Measurements from ENCODE around the gene BTBD9.

BTBD9 gene

DNA sequence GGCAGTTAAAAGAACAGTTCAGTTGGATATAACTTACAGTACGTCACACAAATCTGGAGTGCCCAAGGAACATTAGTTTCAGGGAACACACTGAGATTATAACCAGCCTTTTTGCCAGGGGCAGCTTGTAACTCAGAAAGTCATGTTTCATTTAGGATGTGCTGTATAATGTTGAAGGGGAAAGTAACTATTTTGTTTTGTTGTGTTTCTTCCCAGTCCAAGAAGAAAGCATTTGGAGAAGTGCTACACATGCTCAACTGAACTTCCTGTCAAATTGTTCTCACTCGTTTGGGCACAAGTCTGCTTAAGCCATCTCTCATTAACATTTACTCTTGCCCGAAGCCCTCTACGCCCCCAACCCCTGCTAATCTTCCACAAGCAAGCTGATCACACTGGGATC is 157.9 kb downstream of the BTBD9 start:
- no peak for DNase-seq (ENCODE audit: low read depth, low spot score)

DNA sequence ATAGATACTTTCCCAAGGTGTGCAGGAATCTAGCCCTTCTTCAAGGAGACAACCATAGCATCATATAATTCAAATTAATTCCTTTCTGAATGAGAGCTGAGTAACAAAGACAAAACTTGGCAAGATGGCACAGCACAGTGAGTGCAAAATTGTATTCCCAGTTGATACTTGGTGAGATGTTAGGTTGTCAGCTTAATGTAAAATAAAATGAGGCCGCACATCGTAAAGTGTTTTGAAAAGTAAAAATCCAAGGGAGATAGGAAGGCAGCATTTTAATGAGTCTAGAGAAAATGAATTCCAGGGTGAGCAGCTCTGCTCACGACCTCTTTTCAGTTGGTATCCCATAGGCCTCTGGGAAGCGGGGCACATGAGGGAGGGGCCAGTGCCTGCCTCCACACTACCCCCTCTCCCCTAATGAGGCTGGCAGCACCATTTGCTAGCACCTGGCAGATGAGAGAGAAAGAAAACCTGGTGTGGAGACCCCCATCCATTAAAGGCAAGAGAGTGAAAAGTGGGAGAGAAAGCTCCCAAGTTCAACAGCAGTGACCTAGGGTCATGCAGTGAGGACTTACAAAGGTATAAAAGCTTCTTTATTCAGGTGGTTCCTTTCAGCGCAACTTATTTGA is 158.4 kb downstream of the BTBD9 start:
- DNase-seq (ENCODE audit: low read depth, low spot score): no peak

DNA sequence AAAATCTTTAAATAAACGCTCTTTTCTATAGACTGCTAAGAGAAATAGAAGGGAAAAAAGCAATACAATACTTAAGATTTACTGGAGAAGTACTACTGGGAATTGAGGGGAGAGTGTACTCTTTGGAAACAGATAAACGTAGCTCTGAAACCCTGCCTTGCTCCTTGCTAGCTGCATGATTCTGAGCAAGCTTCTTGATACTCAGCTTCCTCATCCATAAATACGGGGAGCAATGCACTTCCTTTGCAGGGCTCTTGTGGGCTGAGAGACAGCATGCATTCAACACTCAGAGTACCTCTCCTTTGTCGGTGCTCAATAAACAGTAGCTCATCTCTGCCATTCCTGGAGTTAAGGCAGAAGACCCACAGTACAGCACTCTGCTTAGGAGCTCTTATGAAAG is 159.7 kb downstream of the BTBD9 start:
- no peak for DNase-seq (ENCODE audit: low read depth, low spot score)

DNA sequence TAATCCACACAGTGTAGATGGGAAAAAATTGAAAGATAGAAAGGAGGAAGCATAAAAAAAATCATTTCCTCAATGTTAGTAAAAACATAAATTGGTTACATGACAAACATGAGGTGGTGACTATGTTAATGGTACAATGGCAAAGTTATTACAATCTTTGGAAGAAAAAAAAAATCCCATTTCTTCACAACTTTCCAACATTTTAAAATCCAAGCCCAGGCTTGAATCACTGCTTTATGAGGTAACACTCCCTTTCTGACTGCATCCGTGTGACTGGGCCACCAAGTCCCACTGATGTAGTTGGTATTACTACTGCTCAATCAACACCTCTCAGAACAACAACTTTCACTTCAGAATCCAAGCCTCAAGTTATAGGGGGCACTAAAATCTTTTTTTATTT is 160.4 kb downstream of the BTBD9 start:
- DNase-seq (ENCODE audit: low read depth, low spot score): no peak

DNA sequence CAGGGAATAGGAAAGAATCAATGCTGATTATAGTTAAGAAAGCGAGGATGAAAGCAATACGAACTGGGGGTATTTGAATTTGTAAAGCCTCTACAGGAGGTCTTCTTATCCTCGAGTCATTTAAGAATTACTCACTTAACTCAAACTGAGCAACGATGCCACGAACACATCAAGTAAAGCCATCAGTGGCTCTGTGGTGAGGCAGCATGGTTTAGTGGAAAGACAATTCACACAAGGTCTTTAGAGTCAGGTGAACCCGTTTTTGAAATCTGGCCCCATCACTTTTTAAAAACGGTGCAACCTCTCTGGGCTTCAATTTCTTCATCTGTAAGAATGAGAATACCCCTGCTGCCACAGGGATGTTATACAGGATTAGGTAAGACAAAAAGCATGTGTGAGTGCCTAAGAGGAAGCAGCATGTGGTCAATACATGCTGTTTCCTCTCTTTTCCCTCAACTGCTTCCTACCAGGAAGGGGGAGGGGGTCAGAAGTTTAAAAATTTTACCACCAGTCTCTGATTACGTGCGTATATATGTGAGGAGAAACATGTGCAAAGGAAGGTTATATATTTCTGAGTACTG is 162.0 kb downstream of the BTBD9 start:
- no peak for DNase-seq (ENCODE audit: low read depth, low spot score)

DNA sequence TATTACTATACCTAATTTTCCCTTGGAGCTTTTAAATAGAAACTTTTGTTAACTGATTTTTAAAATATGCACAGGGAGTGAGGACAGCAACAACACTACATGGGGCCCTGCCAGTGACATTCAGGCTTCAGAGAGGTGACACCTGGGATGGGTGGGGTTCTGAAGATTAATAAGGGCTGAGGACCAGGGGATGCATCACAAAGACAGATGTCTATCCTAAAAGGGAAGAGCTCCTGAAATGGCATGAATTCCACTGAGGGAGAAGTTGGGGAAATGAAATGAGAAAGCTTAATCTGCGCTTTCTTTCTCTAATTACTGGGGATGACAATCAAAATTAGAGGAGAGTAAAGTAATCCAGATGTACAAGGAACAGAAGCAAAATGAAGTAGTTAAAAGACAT is 162.8 kb downstream of the BTBD9 start:
- no peak for DNase-seq (ENCODE audit: low read depth, low spot score)

DNA sequence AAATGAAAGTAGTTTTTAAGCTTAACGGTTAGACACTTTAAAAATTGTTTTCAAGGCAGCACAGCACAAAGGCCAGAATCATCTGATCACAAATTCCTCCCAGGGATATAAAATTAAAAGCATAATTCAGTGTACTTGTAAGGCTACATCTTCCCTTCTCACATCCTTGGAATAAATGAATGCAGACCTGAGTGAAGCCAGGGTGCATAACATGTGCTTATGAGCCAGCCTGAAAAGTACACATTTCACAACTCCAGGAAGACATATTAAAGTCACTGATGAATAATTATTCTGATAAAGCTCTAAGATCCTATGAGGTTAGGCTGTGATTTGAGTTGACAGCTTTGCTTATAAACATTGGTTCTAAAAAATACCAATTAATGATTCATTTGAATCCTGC is 163.6 kb downstream of the BTBD9 start:
- DNase-seq (ENCODE audit: low read depth, low spot score): no peak

DNA sequence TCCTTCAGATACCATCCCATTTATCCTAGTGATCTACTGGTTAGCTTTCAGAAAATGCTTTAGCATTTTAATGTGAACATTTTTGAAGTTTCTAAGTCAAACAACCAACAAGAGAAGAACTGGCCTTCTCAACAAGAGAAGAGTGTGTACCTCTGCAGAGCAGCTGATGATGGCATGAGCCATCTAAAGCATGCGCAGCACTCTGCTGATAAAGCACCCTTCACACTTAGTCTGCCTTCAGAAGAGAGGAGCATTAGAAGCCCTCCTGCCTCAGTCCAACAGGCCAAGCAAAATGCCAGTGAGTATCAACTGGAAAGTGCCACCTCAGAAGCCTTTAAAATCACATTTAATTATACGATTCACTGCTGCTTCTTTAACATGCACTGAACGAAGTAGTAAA is 169.2 kb downstream of the BTBD9 start:
- DNase-seq (ENCODE audit: low read depth, low spot score): no peak

DNA sequence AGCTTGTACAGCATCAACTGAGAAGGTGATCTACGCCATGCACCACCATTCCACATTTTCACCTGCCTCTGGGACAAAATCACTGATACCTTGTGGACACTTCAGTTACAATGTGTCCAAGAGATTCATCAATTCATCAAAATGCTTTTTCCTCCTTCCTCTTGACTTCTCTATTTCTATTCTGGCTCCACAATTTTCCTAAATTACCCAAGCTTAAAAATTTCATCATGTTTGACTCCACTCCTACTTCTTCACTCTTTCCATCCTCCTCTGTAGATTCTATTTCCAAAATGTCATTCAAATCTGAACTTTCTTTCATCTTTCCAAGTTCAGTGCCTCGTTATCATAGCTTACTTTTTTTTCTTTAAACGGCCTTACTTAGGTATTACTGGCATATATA is 172.2 kb downstream of the BTBD9 start:
- DNase-seq (ENCODE audit: low read depth, low spot score): no peak

DNA sequence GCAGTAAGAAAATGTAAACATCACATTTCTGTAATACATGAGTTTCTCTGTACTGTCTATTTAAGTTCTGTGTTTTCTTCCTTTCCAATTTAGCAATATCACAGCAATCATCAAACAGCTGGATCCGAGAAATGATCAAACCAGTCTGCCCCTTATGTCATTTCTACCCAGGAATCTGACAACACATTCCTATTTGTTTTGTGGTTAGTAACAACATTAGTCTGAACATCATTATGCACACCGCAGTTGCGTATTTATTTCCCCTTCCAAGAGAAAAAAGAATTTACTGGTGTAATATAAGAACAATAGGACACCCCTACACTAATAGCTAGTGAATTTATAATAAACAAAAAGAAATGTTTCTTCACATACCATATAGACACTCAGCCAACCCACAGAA is 179.5 kb downstream of the BTBD9 start:
- no peak for DNase-seq (ENCODE audit: low read depth, low spot score)

DNA sequence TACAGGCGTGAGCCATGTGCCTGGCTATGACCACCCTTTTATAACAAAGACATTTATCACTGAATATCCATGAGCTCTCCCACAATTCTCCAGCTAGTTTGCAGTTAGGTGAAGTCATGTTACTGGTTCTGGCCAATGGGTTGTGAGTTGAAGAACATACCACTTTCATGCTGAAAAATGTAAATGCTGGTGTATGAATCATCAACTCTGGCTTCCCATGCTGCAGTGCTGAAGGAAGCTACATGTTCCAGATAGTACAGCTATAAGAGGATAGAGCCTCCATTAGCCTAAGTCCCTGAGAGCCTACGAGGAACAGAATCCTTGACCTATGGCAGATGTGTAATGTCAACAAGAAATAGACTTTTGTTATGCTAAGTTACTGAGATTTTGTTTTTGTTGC is 180.4 kb downstream of the BTBD9 start:
- no peak for DNase-seq (ENCODE audit: low read depth, low spot score)

DNA sequence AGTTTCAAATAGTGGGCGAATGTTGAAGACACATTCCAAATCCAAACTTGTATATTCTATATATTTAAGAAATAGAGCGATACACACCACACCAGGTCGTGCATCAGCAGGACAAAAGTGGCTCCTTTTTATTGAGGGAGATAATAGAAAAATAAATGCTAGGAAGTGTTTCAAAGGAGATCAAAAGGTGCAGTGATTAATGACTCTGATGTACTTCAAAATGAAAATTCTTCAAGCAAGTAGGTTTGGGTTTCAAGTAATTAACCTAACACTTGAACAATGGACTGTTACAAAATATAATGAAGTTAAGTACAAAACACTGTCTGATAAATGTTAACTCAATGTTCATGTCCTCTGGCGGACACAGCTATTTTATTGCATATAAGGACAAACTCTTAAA is 185.9 kb downstream of the BTBD9 start:
- no peak for DNase-seq (ENCODE audit: low read depth, low spot score)

DNA sequence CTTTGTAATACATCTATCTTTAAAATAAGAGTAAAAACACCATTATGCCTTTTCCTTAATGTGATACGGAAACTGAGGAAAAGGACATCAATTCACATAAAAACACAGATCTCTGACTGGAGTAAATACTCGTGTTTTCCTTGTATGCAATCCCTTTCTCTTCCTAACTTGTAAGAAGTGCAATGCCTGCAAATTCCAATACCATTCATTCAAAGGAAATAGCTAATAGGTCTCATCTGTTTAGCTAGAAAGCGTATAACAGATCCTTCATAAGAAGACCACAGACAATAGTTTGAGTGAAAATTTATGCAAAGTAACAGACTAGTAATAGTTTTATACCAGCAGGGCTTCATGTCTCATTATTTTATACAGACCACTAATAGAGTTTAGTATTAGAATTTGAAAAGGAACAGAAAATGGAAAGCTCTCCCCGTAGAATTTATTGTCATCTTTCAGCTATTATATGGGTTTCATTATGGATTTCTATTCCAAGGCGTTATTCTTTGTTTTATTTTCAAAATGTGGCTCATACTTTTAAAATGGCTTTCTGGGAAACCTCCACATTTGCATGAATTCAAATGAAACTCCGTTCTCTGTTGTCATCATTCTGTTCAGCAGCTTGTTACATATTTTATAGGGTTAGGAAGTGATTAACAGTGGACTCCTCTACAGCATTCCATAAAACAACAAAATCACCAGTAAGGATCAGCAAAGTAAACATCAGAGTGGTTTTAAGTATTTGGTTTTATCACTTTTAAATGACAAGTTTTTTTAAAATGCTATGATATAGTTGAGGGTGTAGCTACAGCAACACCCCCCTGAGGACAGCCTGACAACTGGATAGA is 186.7 kb downstream of the BTBD9 start:
- DNase-seq (ENCODE audit: low read depth, low spot score): no peak

DNA sequence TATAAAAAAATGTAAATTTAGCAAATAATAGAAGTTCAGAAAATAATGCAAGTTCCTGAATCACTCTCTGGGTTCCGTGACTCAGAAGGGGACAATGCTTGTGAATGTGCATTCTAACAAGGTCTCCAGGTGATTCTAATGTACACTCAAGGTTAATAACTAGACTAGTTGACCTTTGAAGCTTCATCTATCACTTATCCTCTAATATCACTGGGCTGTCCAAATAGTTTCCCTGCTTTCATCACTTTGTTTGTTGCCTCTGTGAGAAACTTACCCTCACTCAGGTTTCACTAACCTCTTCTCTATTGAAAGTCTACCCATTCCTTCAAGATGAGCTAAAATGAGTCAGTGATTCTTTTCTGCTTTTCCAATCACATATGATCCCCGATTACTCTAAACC is 189.0 kb downstream of the BTBD9 start:
- no peak for DNase-seq (ENCODE audit: low read depth, low spot score)

DNA sequence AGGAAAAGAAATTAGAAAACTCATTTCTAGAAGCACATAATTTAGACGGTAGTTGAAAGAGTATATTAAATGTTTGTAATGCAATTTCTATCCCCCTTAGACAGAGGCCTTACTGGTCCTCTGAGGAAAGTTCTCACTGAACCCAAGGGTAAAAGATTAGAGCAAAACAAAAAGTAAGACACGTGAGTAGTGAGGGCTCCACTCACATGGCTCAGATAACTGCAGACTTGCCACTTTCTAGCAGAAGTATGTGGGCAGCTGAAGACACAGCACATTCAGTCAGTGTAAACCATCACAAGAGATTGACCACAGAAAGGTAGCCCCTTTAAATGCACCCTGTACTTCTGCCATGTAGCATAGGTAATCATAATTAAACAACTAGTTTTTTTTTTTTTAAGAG is 193.8 kb downstream of the BTBD9 start:
- DNase-seq (ENCODE audit: low read depth, low spot score): no peak

DNA sequence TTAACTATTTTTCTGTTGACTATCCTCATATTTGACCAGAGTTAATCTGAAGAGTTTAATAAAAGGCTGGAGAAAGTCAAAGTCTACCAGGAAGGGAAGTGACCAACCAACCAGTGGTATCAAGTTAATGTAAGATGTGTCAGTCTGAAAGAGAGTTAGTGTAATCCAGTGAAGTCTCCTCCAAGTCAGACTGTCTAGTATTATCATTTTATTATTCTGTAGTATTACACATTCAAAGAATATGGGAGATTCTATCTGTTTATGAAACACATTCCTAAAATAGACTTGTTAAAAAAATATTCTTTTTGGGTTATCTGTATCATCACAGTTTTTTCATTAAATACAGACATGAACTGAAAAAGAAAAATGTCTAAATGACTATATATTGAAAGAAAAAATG is 194.4 kb downstream of the BTBD9 start:
- DNase-seq (ENCODE audit: low read depth, low spot score): no peak

DNA sequence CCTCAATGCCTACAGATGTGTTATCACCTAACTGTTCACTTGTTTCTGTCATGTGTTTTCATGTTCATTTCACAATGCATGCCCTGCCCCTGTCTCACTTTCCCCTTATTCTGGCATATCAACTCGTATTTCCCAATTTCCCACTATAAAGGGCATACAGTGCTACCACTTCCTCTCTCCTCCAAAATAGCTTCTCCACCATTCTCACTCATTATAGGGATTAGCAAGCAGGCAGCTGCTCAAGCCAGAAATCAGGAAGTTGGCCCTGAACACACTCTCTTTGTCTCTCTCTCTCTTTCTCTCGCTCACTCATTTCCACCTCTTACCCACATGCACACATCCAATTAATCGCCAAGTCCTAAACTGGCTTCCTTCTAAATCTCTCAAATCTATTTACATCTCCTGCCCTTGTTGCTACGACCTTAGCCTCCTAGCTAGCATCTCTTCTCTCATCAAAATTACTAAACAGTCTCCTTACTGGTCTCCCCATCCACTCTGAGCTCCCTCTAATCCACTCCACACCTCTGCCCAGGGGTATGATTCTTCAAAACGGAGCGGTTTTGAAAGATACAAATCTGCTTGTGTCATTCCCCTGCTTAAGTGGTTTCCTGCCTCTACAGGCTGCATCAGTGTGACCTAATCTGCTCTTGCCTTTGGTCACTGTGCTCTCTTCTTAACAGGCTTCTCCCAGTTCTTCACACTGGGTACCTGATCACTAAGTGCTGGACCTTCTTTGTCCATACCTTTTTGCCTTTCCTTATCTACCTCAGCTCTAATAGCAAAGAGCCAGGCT is 196.2 kb downstream of the BTBD9 start:
- DNase-seq (ENCODE audit: low read depth, low spot score): no peak

DNA sequence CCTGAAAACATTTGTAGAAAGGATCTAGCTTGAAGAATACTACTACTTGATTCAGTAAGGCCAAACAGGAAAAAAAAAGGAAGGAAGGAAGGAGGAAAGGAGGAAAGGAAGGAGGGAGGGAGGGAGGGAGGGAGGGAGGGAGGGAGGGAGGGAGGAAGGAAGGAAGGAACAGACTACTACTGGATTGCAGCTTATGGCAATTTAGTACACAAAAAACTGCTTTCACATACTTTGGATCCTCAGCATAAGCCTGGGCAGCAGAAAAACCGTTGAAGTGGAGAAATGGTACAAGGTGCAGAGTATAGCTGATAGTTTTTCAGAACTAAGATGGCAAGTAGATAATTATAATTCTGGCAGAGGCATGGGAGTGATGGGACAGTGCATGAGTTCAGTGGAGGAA is 201.6 kb downstream of the BTBD9 start:
- no peak for DNase-seq (ENCODE audit: low read depth, low spot score)

DNA sequence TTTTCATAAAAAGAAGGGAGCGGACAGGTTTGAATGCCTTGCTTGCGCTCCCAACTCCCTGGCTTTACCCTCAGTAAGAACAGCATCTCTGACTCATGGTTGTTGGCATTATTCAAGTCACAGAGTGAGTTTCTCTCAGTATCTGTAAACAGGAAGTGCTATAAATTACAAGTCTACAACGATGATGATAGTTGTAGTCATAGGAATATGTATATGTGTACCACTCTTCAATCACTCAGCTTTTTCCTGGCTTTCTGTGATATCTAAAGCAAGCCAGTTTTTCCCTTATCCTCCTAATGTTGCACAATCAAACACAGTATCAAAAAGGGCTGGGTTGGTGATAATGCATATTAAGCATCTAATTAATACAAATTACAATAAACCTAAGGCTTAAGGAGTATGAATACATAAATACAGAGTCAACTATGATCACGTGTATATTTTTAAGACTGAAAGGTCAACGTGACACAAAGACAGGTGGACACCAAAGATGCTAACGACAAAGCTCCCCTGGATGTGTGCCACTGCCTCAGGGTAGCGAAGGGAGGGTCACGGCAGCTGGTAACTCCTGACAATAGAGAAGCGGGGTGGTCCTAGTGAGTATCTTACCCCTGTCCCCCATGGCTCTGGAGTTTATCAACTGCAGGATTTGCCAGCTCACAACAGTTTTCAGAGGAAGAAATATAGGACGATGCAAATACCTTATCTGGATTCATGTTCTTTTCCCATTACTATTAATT is 202.8 kb downstream of the BTBD9 start:
- DNase-seq (ENCODE audit: low read depth, low spot score): no peak

DNA sequence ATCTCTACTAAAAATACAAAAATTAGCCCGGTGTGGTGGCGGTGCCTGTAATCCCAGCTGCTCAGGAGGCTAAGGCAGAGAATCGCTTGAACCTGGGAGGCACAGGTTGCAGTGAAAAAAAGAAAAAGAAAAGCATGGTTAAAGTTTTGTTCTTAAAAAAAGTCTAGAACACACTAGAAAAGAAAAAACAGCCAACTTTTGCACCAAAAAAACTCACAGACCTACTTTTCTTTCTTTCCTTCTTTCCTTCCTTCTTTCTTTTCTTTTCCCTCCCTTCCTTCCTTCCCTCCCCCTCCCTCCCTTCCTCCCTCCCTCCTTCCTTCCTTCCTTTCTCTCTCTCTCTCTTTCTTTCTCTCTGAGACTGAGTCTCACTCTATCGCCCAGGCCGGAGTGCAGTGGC is 204.4 kb downstream of the BTBD9 start:
- no peak for DNase-seq (ENCODE audit: low read depth, low spot score)

DNA sequence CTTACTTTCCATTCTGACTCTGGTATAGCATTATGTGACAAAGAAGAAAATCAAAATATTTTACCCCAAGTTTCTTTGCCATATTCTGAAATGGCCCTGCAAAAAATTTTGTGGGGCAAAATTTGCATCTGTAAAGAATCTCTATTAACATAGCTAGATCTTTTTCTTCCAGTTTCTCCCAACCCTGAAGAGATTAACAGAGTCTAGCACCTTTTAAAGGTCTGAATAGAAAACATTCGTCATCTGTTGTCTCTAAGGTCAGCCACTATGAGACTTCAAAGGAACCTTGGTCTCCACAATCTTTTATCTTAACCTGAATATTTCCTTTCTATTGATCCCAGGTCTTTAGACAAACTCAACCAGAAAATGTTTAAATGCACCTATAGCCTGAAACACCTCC is 205.7 kb downstream of the BTBD9 start:
- no peak for DNase-seq (ENCODE audit: low read depth, low spot score)

DNA sequence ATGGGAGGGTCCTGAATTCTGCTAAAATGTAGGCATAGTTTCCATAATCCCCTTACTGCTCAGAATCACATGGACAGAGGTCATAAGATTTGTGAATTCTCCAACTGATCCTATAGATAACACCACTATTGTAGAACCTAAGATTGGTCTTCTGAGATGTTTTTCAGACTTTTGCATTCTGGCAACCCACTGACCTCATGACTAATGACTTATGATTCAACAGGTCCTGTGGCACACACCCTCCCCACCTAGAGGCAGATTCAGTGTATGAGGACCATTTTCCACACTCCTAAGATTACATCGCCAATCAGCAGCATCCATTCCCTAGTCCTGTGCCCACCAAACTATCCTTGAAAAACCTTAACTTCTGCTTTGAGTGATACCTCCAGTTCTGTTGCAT is 207.2 kb downstream of the BTBD9 start:
- DNase-seq (ENCODE audit: low read depth, low spot score): no peak
